Keratinocyte (primary cell): ENCODE data around the gene PRICKLE3. TPM values are rescaled to one million over a fixed set of nuclear protein-coding genes. Genes with fewer than 3 reads are reported as not detected.

ENCODE experiments used
- DNase-seq: peaks from one replicate; pipeline ENCODE4 v3.0.0-alpha.2; 2011; ENCODE audit warnings: low read depth, missing footprints, low spot score
- FAIRE-seq: peaks from 2 replicates; lab custom pipeline; 2011; peaks lifted over from hg19 to GRCh38; lab: Jason Lieb, UNC
- H2AFZ ChIP-seq: 2 replicates; pipeline ENCODE4 v1.6.0; 2012; ENCODE audit warnings: low read length, control low read depth, inconsistent platforms; ENCODE audit not compliant: control insufficient read depth
- H3K27ac ChIP-seq: 2 replicates; pipeline ENCODE4 v1.5.1; 2011; ENCODE audit warnings: low read length; ENCODE audit not compliant: control insufficient read depth, insufficient read depth
- H3K27me3 ChIP-seq: 3 replicates; pipeline ENCODE4 v1.6.0; 2011; ENCODE audit warnings: low read length; ENCODE audit not compliant: control insufficient read depth, insufficient read depth; ENCODE audit errors: extremely low read depth
- H3K36me3 ChIP-seq, 2 experiments: 2 replicates in 1 of 2; 3 replicates in 1 of 2; pipeline ENCODE4 v1.5.1; 2011; ENCODE audit warnings: low read length in 2 of 2, mild to moderate bottlenecking in 1 of 2; ENCODE audit not compliant: control insufficient read depth in 2 of 2, insufficient read depth in 2 of 2; ENCODE audit errors: extremely low read depth in 1 of 2
- H3K4me1 ChIP-seq: 3 replicates; pipeline ENCODE4 v1.5.1; 2011; ENCODE audit warnings: low read length; ENCODE audit not compliant: control insufficient read depth, insufficient read depth; ENCODE audit errors: extremely low read depth
- H3K4me2 ChIP-seq: 3 replicates; pipeline ENCODE4 v1.6.0; 2011; ENCODE audit warnings: low read depth, low read length; ENCODE audit not compliant: control insufficient read depth, insufficient read depth; ENCODE audit errors: extremely low read depth
- H3K4me3 ChIP-seq, 3 experiments: fragments of 200-600 bp in 1 of 3; sonication (generic) in 1 of 3; 2 replicates in 2 of 3; 3 replicates in 1 of 3; pipeline ENCODE4 v1.5.1; 2011 to 2016; ENCODE audit warnings: low read length in 3 of 3, mild to moderate bottlenecking in 3 of 3, control low read depth in 2 of 3, inconsistent platforms in 1 of 3, low read depth in 1 of 3, mixed read lengths in 1 of 3, mixed run types in 1 of 3, moderate library complexity in 1 of 3; ENCODE audit not compliant: control insufficient read depth in 2 of 3, insufficient read depth in 2 of 3; ENCODE audit errors: extremely low read depth in 1 of 3
- H3K79me2 ChIP-seq: 2 replicates; pipeline ENCODE4 v1.6.0; 2012; ENCODE audit warnings: low read length; ENCODE audit not compliant: control insufficient read depth, insufficient read depth
- H3K9ac ChIP-seq: 3 replicates; pipeline ENCODE4 v1.6.0; 2011; ENCODE audit warnings: low read length; ENCODE audit not compliant: control insufficient read depth, insufficient read depth; ENCODE audit errors: extremely low read depth
- H3K9me1 ChIP-seq: 3 replicates; pipeline ENCODE4 v1.6.0; 2011; ENCODE audit warnings: low read length; ENCODE audit not compliant: control insufficient read depth, insufficient read depth; ENCODE audit errors: extremely low read depth
- H3K9me3 ChIP-seq: 2 replicates; pipeline ENCODE4 v1.5.1; 2012; ENCODE audit warnings: low read depth, low read length; ENCODE audit not compliant: control insufficient read depth
- H4K20me1 ChIP-seq: 3 replicates; pipeline ENCODE4 v1.6.0; 2011; ENCODE audit warnings: low read length; ENCODE audit not compliant: control insufficient read depth, insufficient read depth; ENCODE audit errors: extremely low read depth
- EZH2 ChIP-seq: IDR thresholded peaks from one replicate; pipeline ENCODE4 v1.6.1; 2012; ENCODE audit warnings: inconsistent platforms, mild to moderate bottlenecking, low read length, moderate library complexity
- dilution Hi-C: fragments of 300-500 bp; cut with MboI; formaldehyde crosslinking; loops from one replicate; pipeline ENCODE4 v1.7.0; 2020; ENCODE audit warnings: low sequenced_read_pairs; ENCODE audit not compliant: extremely low pct_ligation_motif_present
- polyA plus RNA-seq, 5 experiments: library from polyadenylated mRNA; depleted of rRNA in 3 of 5; stranded (reverse) in 3 of 5; stranded (forward) in 1 of 5; unstranded in 1 of 5; fragments of >200 nt; gene quantifications; 1 replicate in 1 of 5; 2 replicates in 3 of 5; 3 replicates in 1 of 5; pipeline versions ENCODE4 v1.2.1 to v1.2.3, GENCODE V29; 2011 to 2012; ENCODE audit warnings: missing spikeins in 2 of 5, low read depth in 1 of 5, low replicate concordance in 1 of 5
- TF ChIP-seq, protein P1 (sequence below), 3 experiments: IDR thresholded peaks in 1 of 3; conservative IDR thresholded peaks in 1 of 3; optimal IDR thresholded peaks in 1 of 3; 2 replicates in 2 of 3; 3 replicates in 1 of 3; pipeline versions ENCODE3 to v1.5.1; 2011; ENCODE audit warnings: low read length in 3 of 3, mild to moderate bottlenecking in 3 of 3, moderate library complexity in 2 of 3, control low read depth in 1 of 3, inconsistent platforms in 1 of 3; ENCODE audit not compliant: insufficient read depth in 2 of 3; ENCODE audit errors: extremely low read depth in 1 of 3

PRICKLE3 gene
- polyA plus RNA-seq, 1 donor (not counting 4 experiments of a cell fraction or from before 2014, with no cell fraction given) = 8.7 TPM

DNA sequence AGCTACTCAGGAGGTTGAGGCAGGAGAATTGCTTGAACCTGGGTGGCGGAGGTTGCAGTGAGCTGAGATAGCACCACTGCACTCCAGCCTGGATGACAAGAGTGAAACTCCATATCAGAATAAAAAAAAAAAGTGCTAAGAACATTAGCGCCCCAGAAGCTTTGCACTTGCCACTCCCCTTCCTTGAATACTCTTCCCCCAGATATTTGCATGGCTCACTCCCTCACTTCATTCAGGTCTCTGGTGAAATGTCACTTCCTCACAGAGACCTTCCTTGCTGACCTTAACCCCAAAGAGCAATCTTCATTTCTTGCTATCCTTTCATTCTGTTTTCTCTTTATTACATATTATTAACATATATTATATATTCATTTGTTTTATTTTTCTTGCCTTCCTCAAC, 35.7 kb upstream of the PRICKLE3 start:
- H3K27ac ChIP-seq = no peak overlapping the region
- H4K20me1 ChIP-seq = no peaks in the 10 kb centered on the region
- no peak overlapping the region for H2AFZ ChIP-seq
- H3K4me2 ChIP-seq = no peak overlapping the region
- H3K27me3 ChIP-seq = no peaks in the 10 kb centered on the region
- no peaks in the 10 kb centered on the region for H3K79me2 ChIP-seq
- no peaks in the 10 kb centered on the region for H3K9me3 ChIP-seq
- H3K36me3 ChIP-seq = no peaks in the 10 kb centered on the region
- no peak for TF ChIP-seq EZH2
- TF ChIP-seq, protein P1, sequence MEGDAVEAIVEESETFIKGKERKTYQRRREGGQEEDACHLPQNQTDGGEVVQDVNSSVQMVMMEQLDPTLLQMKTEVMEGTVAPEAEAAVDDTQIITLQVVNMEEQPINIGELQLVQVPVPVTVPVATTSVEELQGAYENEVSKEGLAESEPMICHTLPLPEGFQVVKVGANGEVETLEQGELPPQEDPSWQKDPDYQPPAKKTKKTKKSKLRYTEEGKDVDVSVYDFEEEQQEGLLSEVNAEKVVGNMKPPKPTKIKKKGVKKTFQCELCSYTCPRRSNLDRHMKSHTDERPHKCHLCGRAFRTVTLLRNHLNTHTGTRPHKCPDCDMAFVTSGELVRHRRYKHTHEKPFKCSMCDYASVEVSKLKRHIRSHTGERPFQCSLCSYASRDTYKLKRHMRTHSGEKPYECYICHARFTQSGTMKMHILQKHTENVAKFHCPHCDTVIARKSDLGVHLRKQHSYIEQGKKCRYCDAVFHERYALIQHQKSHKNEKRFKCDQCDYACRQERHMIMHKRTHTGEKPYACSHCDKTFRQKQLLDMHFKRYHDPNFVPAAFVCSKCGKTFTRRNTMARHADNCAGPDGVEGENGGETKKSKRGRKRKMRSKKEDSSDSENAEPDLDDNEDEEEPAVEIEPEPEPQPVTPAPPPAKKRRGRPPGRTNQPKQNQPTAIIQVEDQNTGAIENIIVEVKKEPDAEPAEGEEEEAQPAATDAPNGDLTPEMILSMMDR (optimal IDR thresholded peaks at IDR 0.05 in 1 of 3, IDR thresholded peaks at IDR 0.05 in 1 of 3, conservative IDR thresholded peaks at IDR 0.05 in 1 of 3; ENCODE audit: extremely low read depth in 1 of 3, insufficient read depth in 2 of 3, low read length in 3 of 3) = no peak
- DNase-seq = no peak
- no peak for FAIRE-seq
- H3K9ac ChIP-seq = no peak overlapping the region
- no peaks in the 10 kb centered on the region for H3K4me1 ChIP-seq
- H3K9me1 ChIP-seq = no peaks in the 10 kb centered on the region
- dilution Hi-C loops = no loop called here
- H3K4me3 ChIP-seq = no peak overlapping the region

GRCh38 chrX:49220100-49220499, 33.9 kb upstream of the PRICKLE3 start:
- H4K20me1 ChIP-seq = no peaks in the 10 kb centered on the region
- FAIRE-seq (no peak), DNase-seq (no peak)
- dilution Hi-C loops = no loop called here
- no peak overlapping the region for H3K9ac ChIP-seq
- H3K4me2 ChIP-seq = no peak overlapping the region
- H3K4me3 ChIP-seq = no peak overlapping the region
- no peak overlapping the region for H2AFZ ChIP-seq
- H3K9me1 ChIP-seq = no peaks in the 10 kb centered on the region
- no peaks in the 10 kb centered on the region for H3K36me3 ChIP-seq
- H3K27me3 ChIP-seq = no peaks in the 10 kb centered on the region
- TF ChIP-seq, protein P1 (optimal IDR thresholded peaks at IDR 0.05 in 1 of 3, IDR thresholded peaks at IDR 0.05 in 1 of 3, conservative IDR thresholded peaks at IDR 0.05 in 1 of 3; ENCODE audit: extremely low read depth in 1 of 3, insufficient read depth in 2 of 3, low read length in 3 of 3) = no peak
- TF ChIP-seq EZH2 = no peak
- H3K9me3 ChIP-seq = no peaks in the 10 kb centered on the region
- no peak overlapping the region for H3K27ac ChIP-seq
- H3K79me2 ChIP-seq = no peaks in the 10 kb centered on the region
- H3K4me1 ChIP-seq = no peaks in the 10 kb centered on the region
